Raji (cell line): Measurements from ENCODE around the gene LINC01488.

ENCODE experiments used
- POLR2A ChIP-seq: IDR thresholded peaks from 2 replicates; pipeline ENCODE4 v1.6.1; 2011; ENCODE audit warnings: low read depth, low read length, control low read depth; ENCODE audit not compliant: insufficient read depth

LINC01488 gene

GRCh38 chr11:69512790-69513189, 31.3 kb downstream of the LINC01488 start:
- no peak for TF ChIP-seq POLR2A

GRCh38 chr11:69513196-69513595, 31.7 kb downstream of the LINC01488 start:
- TF ChIP-seq POLR2A = no peak

GRCh38 chr11:69513663-69514224, 32.3 kb downstream of the LINC01488 start:
- TF ChIP-seq POLR2A = no peak

GRCh38 chr11:69514771-69515170, 33.3 kb downstream of the LINC01488 start:
- no peak for TF ChIP-seq POLR2A

- TF ChIP-seq POLR2A = no peak
These were observed 34.1 kb downstream of the LINC01488 start for GRCh38 chr11:69515271-69516245.

- TF ChIP-seq POLR2A = no peak
These were observed 35.1 kb downstream of the LINC01488 start for GRCh38 chr11:69516526-69516925.

- no peak for TF ChIP-seq POLR2A
These were observed 36.9 kb downstream of the LINC01488 start for GRCh38 chr11:69518081-69518950.

GRCh38 chr11:69520186-69520916, 38.9 kb downstream of the LINC01488 start:
- TF ChIP-seq POLR2A = no peak

- TF ChIP-seq POLR2A = no peak
These were observed 40.0 kb downstream of the LINC01488 start for GRCh38 chr11:69521457-69521856.

GRCh38 chr11:69523453-69523852, 42.0 kb downstream of the LINC01488 start:
- TF ChIP-seq POLR2A = no peak

GRCh38 chr11:69524291-69524882, 42.9 kb downstream of the LINC01488 start:
- no peak for TF ChIP-seq POLR2A

GRCh38 chr11:69524991-69525411, 43.5 kb downstream of the LINC01488 start:
- TF ChIP-seq POLR2A = no peak

- TF ChIP-seq POLR2A = no peak
These were observed 44.3 kb downstream of the LINC01488 start for GRCh38 chr11:69525516-69526452.
